NB4 (cell line): ENCODE results near the gene STOX2.

ENCODE experiments used
- DNase-seq: peaks from one replicate; pipeline ENCODE4 v3.0.0; 2010; ENCODE audit warnings: low read depth
- H3K4me3 ChIP-seq: one replicate; pipeline ENCODE4 v1.5.1; 2011; ENCODE audit warnings: mild to moderate bottlenecking, low read depth, low read length, moderate library complexity
- MYC ChIP-seq: IDR thresholded peaks from 2 replicates; pipeline ENCODE4 v1.6.1; 2011; ENCODE audit warnings: low read depth, low read length
- POLR2A ChIP-seq: IDR thresholded peaks from 2 replicates; pipeline ENCODE4 v1.6.1; 2011; ENCODE audit warnings: mild to moderate bottlenecking; ENCODE audit not compliant: insufficient read length; ENCODE audit errors: extremely low read depth
- TF ChIP-seq, protein P1 (sequence below): IDR thresholded peaks from one replicate; pipeline ENCODE4 v1.5.1; 2012; ENCODE audit warnings: low read depth, low read length
- TF ChIP-seq, protein P2 (sequence below): IDR thresholded peaks from 2 replicates; pipeline ENCODE4 v1.6.1; 2011; ENCODE audit warnings: low read depth, low read length

STOX2 gene

DNA sequence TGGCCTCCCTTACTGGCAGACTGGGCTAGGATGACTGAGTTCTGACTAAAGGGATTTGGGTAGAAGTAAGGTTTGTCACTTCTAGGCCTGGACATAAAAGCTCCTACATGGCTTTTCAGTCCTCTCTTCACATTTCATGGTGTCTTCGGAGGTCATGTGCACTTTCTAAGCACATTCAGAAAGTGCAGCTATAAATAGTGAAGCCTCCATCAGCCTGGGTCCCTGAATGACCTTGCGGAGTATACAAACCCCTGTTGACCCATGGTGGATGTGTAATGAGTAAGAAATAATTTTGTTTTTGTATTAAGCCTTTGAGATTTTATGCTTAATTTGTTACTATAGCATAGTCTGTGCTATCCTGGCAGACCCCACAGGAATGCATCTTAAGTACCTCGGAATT, 154.0 kb downstream of the STOX2 start:
- DNase-seq = no peak
- H3K4me3 ChIP-seq = no peak overlapping the region
- TF ChIP-seq, protein P1, sequence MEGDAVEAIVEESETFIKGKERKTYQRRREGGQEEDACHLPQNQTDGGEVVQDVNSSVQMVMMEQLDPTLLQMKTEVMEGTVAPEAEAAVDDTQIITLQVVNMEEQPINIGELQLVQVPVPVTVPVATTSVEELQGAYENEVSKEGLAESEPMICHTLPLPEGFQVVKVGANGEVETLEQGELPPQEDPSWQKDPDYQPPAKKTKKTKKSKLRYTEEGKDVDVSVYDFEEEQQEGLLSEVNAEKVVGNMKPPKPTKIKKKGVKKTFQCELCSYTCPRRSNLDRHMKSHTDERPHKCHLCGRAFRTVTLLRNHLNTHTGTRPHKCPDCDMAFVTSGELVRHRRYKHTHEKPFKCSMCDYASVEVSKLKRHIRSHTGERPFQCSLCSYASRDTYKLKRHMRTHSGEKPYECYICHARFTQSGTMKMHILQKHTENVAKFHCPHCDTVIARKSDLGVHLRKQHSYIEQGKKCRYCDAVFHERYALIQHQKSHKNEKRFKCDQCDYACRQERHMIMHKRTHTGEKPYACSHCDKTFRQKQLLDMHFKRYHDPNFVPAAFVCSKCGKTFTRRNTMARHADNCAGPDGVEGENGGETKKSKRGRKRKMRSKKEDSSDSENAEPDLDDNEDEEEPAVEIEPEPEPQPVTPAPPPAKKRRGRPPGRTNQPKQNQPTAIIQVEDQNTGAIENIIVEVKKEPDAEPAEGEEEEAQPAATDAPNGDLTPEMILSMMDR = no peak
- TF ChIP-seq, protein P2, sequence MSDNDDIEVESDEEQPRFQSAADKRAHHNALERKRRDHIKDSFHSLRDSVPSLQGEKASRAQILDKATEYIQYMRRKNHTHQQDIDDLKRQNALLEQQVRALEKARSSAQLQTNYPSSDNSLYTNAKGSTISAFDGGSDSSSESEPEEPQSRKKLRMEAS = no peak

DNA sequence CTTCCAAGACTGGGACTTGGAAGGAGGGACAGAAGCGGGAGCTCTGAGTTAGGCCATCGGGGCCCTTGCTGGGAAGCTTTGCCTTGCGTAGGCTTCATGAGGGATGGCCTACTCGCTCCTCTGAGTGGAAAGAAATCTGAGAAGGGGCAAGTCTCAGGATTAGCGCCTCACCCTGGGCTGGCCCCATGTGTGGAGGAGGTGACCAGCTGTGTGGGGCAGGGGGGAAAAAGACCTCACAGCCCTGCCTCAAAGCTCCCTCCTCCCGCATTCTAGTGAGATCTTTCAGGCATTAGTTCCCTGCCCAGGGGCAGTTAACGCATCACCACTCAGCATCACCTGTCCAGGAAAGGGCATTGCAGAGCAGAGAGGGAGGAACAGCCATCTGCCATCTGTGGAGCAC, 156.5 kb downstream of the STOX2 start:
- no peak for DNase-seq
- H3K4me3 ChIP-seq = no peak overlapping the region
- TF ChIP-seq, protein P2 = no peak
- TF ChIP-seq, protein P1 = no peak
- TF ChIP-seq POLR2A (no peak), MYC (no peak)

GRCh38 chr4:184062769-184063168, 157.7 kb downstream of the STOX2 start:
- DNase-seq = peak; percentile 8
- H3K4me3 ChIP-seq = no peak overlapping the region
- no peak for TF ChIP-seq POLR2A
- TF ChIP-seq MYC = no peak

DNA sequence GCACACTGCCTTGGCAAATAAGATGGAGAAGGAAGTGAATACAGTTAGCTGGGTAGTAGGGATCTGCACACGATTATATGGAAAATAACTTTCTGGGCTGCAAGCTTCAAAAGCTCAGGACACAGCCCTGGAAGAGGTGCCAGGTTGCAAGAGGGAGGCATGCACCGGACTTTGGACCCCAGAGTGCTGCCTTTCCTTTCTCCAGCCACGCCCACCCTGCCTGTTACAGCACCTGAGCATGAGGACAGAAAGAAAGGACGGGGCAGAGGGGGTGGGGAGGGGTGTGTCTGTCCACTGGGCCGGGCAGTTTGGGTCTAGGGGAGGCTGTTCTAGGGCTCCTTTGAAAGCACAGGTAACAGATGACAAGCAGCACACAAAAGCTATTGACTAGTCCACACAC, 159.8 kb downstream of the STOX2 start:
- DNase-seq = no peak
- TF ChIP-seq, protein P1 = no peak
- TF ChIP-seq, protein P2 = no peak
- TF ChIP-seq POLR2A (no peak), MYC (no peak)
- H3K4me3 ChIP-seq = no peak overlapping the region

DNA sequence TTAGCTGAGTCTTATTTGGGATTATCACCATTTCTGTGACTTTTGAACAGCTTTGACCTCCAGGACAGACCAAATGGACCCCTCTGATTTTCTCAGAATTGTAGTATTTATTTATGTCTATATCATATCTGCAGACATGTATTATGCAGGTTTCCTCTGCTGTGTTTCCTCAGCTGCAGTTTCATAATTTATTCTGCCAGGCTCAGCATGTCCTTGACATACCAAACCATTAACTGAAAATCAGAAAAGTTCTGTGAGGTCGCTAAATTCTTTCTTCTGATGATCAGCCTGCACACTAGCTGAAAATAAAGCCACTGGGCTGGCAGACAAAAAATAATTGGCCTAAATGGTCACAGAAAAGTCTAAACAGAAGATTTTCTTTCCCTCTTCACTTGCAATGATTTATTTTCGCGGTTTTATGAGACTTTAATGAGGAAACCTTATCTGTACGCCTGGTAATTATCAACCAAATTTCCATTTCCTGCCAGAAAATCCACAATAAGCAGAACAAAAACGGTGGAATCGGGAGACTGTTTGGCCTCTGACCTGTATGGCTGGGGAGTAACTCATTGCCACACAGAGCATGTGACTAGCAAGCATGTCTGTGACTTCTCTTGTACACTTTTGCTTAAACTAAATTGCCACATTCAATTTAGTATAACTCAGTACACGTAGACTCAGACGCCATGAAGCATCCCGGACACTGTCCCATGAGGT, 161.6 kb downstream of the STOX2 start:
- no peak overlapping the region for H3K4me3 ChIP-seq
- TF ChIP-seq POLR2A (no peak), MYC (no peak)
- TF ChIP-seq, protein P1 = no peak
- TF ChIP-seq, protein P2 = no peak
- no peak for DNase-seq

GRCh38 chr4:184067931-184068554, 162.9 kb downstream of the STOX2 start:
- no peak for DNase-seq
- H3K4me3 ChIP-seq = no peak overlapping the region
- TF ChIP-seq POLR2A = no peak
- TF ChIP-seq, protein P2 = no peak
- TF ChIP-seq, protein P1 = no peak
- TF ChIP-seq MYC = no peak
